ENCODE measurements around the gene GALNT12.

Gene GALNT12

DNA sequence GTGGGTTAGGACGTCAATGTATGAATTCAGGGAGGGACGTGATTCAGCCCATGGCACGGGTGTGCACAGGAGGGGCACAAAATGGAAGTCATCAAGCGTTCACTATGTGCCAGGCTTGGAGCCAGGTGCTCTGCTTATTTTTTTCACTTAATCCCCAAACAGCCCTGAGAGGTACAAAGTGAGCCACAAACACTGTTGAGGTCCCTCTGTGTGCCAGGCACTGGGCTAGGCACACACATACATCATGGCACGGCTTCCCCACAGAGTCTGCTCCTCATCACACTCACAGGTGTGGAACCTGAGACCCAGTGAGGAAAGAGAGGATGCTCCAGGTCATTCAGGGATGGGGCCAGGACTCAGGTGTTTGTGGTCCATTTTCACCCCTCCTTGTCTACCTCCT lies 68.1 kb downstream of the GALNT12 start:
- TF ChIP-seq, protein P1, sequence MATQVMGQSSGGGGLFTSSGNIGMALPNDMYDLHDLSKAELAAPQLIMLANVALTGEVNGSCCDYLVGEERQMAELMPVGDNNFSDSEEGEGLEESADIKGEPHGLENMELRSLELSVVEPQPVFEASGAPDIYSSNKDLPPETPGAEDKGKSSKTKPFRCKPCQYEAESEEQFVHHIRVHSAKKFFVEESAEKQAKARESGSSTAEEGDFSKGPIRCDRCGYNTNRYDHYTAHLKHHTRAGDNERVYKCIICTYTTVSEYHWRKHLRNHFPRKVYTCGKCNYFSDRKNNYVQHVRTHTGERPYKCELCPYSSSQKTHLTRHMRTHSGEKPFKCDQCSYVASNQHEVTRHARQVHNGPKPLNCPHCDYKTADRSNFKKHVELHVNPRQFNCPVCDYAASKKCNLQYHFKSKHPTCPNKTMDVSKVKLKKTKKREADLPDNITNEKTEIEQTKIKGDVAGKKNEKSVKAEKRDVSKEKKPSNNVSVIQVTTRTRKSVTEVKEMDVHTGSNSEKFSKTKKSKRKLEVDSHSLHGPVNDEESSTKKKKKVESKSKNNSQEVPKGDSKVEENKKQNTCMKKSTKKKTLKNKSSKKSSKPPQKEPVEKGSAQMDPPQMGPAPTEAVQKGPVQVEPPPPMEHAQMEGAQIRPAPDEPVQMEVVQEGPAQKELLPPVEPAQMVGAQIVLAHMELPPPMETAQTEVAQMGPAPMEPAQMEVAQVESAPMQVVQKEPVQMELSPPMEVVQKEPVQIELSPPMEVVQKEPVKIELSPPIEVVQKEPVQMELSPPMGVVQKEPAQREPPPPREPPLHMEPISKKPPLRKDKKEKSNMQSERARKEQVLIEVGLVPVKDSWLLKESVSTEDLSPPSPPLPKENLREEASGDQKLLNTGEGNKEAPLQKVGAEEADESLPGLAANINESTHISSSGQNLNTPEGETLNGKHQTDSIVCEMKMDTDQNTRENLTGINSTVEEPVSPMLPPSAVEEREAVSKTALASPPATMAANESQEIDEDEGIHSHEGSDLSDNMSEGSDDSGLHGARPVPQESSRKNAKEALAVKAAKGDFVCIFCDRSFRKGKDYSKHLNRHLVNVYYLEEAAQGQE (IDR thresholded peaks at IDR 0.05; ENCODE audit: low read depth), result no peak
- no peak for TF ChIP-seq ZBTB7A (IDR thresholded peaks at IDR 0.05; ENCODE audit: low read depth)
- no peak for TF ChIP-seq RAD21 (IDR thresholded peaks at IDR 0.05; ENCODE audit: low read depth)
- TF ChIP-seq CEBPB (IDR thresholded peaks at IDR 0.05), result no peak
- TF ChIP-seq, protein P2, sequence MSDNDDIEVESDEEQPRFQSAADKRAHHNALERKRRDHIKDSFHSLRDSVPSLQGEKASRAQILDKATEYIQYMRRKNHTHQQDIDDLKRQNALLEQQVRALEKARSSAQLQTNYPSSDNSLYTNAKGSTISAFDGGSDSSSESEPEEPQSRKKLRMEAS (IDR thresholded peaks at IDR 0.05), result no peak
- TF ChIP-seq TCF12 (IDR thresholded peaks at IDR 0.05; ENCODE audit: low read depth), result no peak
- no peak for TF ChIP-seq NFIC (IDR thresholded peaks at IDR 0.05)
- no peak for TF ChIP-seq CREB1 (IDR thresholded peaks at IDR 0.05; ENCODE audit: low read depth)
- TF ChIP-seq, protein P3, sequence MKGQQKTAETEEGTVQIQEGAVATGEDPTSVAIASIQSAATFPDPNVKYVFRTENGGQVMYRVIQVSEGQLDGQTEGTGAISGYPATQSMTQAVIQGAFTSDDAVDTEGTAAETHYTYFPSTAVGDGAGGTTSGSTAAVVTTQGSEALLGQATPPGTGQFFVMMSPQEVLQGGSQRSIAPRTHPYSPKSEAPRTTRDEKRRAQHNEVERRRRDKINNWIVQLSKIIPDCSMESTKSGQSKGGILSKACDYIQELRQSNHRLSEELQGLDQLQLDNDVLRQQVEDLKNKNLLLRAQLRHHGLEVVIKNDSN (IDR thresholded peaks at IDR 0.05), result no peak
- no peak for TF ChIP-seq EP300 (IDR thresholded peaks at IDR 0.05; ENCODE audit: borderline replicate concordance)
- TF ChIP-seq TEAD4 (IDR thresholded peaks at IDR 0.05), result no peak
- TF ChIP-seq YY1 (IDR thresholded peaks at IDR 0.05; ENCODE audit: low read depth), result no peak
- no peak for TF ChIP-seq EGR1 (IDR thresholded peaks at IDR 0.05)
- TF ChIP-seq FOXM1 (IDR thresholded peaks at IDR 0.05; ENCODE audit: borderline replicate concordance, low read depth), result no peak
- no peak for TF ChIP-seq TAF1 (IDR thresholded peaks at IDR 0.05; ENCODE audit: low read depth)

DNA sequence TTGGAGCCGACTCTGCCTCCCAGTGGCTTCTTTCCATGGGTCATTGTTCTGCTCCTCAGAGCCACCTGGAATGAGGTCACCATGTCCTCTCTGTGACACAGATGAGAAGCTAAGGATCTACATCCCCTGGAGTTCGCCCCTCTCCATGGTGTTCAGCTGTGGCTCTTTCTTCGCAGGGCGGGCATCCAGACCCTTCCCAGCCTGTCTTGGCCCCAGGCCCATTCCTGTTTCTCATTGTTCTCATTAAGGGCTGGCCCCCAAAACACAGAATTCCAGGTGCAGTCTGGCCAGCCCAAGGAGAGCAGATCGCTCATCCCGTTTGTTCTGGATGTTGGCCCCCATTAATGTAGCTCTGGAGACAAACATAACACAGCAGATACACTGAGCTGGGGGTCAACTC lies 69.8 kb downstream of the GALNT12 start:
- TF ChIP-seq TEAD4 (IDR thresholded peaks at IDR 0.05) (no peak), CREB1 (IDR thresholded peaks at IDR 0.05; ENCODE audit: low read depth) (no peak), CEBPB (IDR thresholded peaks at IDR 0.05) (no peak), FOXM1 (IDR thresholded peaks at IDR 0.05; ENCODE audit: borderline replicate concordance, low read depth) (no peak)
- TF ChIP-seq, protein P2 (IDR thresholded peaks at IDR 0.05), result no peak

DNA sequence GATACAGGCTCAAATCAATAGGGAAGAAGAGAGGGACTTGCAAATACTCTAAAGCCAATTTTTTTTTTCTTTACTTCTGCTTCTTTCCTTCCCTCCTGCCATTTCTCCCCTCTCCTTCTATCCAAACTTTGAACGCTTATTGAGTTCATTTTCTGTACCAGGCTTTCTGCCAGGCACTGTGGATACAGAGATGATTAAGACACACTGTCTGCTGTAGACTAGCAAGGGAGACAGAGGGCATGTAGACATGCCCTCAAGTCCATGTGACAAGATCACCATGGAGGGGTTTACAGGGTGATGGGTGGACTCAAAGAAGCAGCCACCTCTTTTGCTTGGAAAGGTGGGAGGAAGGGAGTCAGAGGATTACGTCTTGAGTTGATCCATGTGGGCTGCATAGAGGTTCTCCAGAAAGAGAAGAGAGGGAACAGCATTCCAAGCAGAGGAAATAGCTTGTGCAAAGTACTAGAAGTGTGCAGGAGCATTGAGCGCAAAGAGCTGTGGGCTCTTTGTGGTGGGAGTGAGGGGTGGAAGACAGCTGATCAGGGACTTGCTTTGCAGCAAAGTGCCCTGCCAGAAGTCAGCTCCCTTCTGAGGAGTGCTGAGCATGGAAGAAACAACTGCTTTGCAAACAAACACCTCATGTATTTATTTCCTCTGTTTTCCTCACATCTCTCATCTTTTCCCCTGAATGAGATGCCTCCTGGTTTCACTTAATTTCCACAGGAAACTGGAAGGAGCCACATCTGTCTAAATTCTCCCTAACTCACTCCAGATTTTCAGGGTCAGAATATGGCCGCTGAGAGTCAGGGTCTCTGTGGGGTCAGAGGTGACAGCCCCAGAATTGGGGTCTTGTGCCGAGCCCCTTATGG lies 71.9 kb downstream of the GALNT12 start:
- TF ChIP-seq YY1 (IDR thresholded peaks at IDR 0.05; ENCODE audit: low read depth), result no peak
- no peak for TF ChIP-seq CEBPB (IDR thresholded peaks at IDR 0.05)
- TF ChIP-seq RAD21 (IDR thresholded peaks at IDR 0.05; ENCODE audit: low read depth), result no peak
- TF ChIP-seq, protein P2 (IDR thresholded peaks at IDR 0.05), result no peak
- TF ChIP-seq NFIC (IDR thresholded peaks at IDR 0.05), result no peak
- no peak for TF ChIP-seq EP300 (IDR thresholded peaks at IDR 0.05; ENCODE audit: borderline replicate concordance)
- no peak for TF ChIP-seq FOXM1 (IDR thresholded peaks at IDR 0.05; ENCODE audit: borderline replicate concordance, low read depth)
- TF ChIP-seq TEAD4 (IDR thresholded peaks at IDR 0.05), result no peak
- TF ChIP-seq, protein P3 (IDR thresholded peaks at IDR 0.05), result no peak
- no peak for TF ChIP-seq TAF1 (IDR thresholded peaks at IDR 0.05; ENCODE audit: low read depth)
- no peak for TF ChIP-seq TCF12 (IDR thresholded peaks at IDR 0.05; ENCODE audit: low read depth)
- TF ChIP-seq, protein P1 (IDR thresholded peaks at IDR 0.05; ENCODE audit: low read depth), result no peak
- no peak for TF ChIP-seq EGR1 (IDR thresholded peaks at IDR 0.05)
- no peak for TF ChIP-seq CREB1 (IDR thresholded peaks at IDR 0.05; ENCODE audit: low read depth)

DNA sequence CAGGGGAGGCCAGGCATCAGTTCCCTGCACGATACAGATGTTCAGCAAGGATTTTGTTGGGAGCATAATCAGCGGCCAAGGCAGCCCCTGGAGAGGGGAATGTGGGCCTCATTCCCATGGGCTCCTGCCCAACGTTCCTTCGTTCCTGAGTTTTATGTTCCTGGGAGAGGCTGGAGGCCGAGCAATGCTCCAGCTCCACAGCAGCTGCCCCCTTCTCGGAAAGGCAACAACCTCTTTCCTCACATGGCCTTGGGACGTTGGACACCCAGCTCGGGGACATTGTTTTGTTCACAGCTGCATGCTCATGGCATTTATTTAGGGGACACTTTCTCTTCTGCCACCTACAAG lies 72.5 kb downstream of the GALNT12 start:
- TF ChIP-seq EGR1 (IDR thresholded peaks at IDR 0.05), result no peak
- TF ChIP-seq TCF12 (IDR thresholded peaks at IDR 0.05; ENCODE audit: low read depth), result no peak
- no peak for TF ChIP-seq EP300 (IDR thresholded peaks at IDR 0.05; ENCODE audit: borderline replicate concordance)
- no peak for TF ChIP-seq TEAD4 (IDR thresholded peaks at IDR 0.05)
- TF ChIP-seq NFIC (IDR thresholded peaks at IDR 0.05), result no peak
- no peak for TF ChIP-seq ZBTB7A (IDR thresholded peaks at IDR 0.05; ENCODE audit: low read depth)
- no peak for TF ChIP-seq YY1 (IDR thresholded peaks at IDR 0.05; ENCODE audit: low read depth)
- TF ChIP-seq TAF1 (IDR thresholded peaks at IDR 0.05; ENCODE audit: low read depth), result no peak
- TF ChIP-seq, protein P3 (IDR thresholded peaks at IDR 0.05), result no peak
- TF ChIP-seq, protein P1 (IDR thresholded peaks at IDR 0.05; ENCODE audit: low read depth), result no peak
- no peak for TF ChIP-seq RAD21 (IDR thresholded peaks at IDR 0.05; ENCODE audit: low read depth)
- TF ChIP-seq, protein P2 (IDR thresholded peaks at IDR 0.05), result no peak
- no peak for TF ChIP-seq CREB1 (IDR thresholded peaks at IDR 0.05; ENCODE audit: low read depth)
- no peak for TF ChIP-seq FOXM1 (IDR thresholded peaks at IDR 0.05; ENCODE audit: borderline replicate concordance, low read depth)
- TF ChIP-seq CEBPB (IDR thresholded peaks at IDR 0.05), result no peak
